ENCODE data around the gene MCM7.

The MCM7 gene

DNA sequence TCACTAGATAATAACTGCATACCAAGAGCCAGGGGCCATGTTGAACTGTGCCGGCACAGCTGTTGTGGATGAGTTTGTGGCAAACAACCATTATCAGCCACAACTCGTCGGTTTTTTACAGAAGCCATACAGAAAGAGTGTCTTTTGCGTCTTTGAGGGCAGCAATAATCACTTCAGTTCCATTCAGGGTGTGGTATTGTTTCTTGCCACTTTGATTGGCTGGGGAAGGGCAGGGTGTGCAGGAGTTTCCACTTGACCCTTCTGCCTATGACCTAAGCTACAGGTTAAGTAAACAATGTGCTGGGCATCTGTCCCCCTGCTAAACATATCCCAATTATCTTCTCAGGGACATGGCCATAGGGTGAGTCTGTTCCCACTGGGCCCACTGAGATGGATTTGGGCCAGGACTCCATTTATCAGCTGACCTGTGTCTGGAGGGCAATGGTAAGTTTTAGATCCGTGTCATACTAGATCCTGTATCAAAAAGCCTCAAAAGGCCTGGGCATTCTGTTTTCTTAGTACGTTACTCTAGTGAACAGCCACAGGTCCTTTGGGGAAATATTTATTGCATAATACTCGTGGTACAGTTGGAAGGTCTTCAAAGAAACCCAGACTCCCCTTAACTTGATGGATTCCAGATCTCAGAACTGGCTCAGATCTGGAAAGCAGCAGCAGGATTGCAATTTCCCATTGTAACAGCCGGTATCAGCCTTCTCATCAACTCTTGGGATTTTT is 35.6 kb downstream of the MCM7 start:
- DNase-seq, result no peak

DNA sequence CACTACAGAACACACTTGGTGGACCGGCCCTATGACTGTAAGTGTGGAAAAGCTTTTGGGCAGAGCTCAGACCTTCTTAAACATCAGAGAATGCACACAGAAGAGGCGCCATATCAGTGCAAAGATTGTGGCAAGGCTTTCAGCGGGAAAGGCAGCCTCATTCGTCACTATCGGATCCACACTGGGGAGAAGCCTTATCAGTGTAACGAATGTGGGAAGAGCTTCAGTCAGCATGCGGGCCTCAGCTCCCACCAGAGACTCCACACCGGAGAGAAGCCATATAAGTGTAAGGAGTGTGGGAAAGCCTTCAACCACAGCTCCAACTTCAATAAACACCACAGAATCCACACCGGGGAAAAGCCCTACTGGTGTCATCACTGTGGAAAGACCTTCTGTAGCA is 37.0 kb downstream of the MCM7 start:
- DNase-seq, result no peak

DNA sequence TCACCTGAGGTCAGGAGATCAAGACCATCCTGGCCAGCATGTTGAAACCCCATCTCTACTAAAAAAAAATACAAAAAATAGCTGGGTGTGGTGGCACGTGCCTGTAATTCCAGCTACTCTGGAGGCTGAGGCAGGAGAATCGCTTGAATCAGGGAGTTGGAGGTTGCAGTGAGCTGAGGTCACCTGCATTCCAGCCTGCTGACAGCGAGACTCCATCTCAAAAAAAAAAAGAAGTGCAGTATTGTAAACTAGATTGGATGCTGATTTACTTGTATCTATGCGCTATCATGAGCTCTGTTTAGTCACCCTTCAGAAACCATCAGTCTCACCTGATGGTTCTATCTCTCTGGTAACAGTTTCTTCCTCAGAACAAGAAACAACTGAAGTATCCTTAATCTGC is 37.8 kb downstream of the MCM7 start:
- no peak for DNase-seq

DNA sequence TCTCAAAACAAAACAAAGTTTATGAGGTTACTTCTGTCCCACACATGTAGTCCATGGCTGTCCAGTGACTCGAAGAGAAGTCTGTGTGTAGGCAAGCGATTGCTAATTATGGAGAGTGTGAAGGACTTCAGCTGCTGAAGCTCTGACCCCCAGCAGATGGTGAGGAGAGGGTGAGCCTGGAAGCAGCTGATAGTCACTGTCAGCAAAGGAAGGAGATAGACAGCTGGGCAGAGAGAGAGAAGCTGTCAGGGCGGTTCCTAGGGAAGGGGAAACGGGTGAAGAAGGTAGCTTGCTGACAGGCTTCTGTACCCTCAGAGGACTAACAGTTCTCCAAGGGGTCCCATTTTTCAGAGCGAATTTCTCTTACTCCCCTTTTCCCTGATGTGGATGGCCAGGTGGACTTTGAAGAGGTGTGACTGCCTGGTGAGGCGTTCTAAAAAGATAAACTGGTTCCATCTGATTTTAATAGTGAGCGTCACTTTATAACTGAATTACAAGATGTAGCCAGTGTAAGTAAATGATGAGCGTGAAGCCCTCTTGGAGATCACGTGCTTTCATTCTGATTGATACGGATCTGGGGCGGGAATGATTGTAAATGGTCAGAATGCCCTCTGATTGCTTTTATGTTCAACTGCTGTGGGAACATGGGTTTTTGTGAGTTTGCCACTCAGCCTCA is 39.5 kb downstream of the MCM7 start:
- DNase-seq, result no peak

DNA sequence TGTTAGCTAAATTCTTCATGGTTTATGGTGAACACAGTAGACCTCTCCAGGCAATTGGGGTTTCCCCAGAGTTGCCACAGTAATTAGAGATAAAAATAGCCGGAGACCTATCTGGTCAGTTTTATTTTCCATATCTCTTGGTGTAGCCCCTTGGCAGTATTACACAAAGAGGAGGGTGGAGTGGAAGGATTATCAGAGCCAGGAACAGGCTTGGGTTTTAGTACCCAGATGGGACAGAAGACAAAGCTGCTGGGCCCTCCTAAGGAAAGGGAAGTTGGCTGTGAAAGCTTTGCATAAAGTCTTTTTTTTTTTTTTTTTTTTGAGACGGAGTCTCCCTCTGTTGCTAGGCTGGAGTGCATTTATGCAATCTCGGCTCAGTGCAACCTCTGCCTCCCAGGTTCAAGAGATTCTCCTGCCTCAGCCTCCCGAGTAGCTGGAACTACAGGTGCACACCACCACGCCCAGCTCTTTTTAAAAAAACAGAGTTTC is 41.9 kb downstream of the MCM7 start:
- no peak for DNase-seq

DNA sequence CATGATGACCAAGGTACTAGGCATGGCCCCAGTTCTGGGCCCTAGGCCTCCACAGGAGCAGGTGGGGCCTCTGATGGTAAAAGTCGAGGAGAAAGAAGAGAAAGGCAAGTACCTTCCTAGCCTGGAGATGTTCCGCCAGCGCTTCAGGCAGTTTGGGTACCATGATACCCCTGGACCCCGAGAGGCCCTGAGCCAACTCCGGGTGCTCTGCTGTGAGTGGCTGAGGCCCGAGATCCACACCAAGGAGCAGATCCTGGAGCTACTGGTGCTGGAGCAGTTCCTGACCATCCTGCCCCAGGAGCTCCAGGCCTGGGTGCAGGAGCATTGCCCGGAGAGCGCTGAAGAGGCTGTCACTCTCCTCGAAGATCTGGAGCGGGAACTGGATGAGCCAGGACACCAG is 44.2 kb downstream of the MCM7 start:
- DNase-seq, result no peak

DNA sequence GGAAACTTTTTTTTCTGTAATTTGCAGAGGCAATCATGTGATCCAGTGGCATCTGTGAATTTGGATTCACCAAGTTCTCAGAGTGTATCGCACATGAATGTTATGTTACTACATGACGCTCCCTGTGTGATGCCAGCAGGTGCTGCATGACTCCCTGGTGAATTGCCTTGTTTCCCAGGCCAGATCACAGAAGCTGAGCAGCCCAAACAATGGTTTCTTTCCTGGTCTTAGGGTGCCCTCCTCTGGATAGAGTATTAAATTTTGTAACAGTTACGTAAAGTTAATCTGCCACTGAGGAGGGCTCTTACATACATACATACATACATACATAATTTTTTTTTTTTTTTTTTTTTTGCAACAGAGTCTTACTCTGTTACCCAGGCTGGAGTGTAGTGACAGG is 48.0 kb downstream of the MCM7 start:
- peak; percentile 77 to 82 for DNase-seq

DNA sequence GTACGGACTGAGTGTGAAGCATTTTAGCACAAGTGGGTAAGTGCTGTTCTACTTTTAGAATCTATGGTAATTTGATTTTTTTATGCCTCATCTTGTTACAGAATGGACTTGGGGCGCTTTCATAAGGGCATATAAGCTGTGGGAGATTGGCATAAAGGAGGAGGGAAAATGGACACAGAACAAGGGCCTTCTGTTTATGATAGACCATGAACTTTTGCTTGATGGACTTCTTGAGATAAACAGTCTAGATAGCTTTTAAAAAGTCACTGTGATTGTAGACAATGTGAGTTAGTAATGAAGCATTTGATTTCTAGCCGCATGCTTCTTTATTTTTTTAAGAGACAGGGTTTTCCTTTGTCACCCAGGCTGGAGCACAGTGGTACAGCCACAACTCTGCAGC is 49.6 kb downstream of the MCM7 start:
- DNase-seq, result no peak

DNA sequence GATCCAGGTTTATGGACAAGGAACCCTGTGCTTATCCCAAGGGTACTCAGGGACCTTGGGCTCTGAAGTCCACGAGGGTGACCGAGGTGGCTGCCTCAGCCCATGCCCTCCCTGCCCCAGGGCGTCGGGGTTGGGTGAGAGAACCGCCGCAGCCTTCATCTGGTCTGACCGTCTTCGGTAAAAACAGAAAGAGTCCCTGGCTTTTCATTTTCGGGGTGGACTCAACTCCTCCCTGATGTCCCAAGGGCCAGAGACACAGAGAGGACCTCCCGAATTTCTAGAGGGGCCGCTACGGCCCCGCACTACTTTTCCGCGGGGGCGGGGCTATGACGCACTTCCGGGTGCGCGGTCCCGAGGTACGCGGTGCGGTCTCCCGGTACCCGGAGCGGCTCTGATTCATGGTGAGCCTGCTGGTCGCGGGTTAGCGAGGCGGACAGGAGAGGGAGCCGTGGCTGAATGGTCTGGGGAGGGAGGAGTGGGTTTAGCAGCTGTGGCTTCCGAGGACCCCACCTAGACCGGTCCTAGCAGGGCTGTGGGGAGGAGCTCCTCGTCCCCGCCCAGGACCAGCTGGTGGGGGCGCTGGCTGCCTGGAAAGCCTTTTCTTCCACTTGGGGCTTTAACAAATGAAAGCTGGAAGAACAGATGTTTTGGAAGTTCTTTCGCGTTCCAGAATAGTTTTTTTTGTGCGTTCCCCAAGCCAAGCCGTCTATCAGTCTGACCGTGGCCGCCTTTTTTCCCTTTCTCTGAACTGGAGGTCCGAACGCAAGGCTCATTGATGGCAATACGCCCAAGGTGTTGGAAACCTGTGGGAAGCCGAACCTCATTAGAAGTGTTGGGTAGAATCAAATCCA is 51.5 kb downstream of the MCM7 start, which contains the start of gene ZSCAN21:
TSS of gene ZSCAN21 (plus strand) at position 334 of the 851 bp plus-strand sequence. CDS start 7,233 bp downstream, outside the sequence.
- DNase-seq, result peak; percentile 38 to 60

DNA sequence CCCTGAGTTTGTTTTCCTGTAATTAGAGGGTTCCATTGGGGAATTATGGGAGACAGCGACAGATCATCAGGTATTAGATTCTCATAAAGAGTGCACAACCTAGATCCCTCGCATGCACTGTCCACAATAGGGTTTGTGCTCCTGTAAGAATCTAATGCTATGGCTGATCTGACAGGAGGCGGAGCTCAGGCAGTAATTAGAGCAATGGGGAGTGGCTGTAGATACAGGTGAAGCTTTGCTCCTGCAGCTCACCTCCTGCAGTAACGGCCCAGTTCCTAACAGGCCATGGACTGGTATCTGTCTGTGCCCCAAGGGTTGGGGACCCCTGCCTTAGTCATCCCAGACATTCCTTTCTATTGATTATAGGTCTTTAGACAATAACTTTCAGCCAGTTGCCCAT is 52.5 kb downstream of the MCM7 start:
- DNase-seq, result no peak

DNA sequence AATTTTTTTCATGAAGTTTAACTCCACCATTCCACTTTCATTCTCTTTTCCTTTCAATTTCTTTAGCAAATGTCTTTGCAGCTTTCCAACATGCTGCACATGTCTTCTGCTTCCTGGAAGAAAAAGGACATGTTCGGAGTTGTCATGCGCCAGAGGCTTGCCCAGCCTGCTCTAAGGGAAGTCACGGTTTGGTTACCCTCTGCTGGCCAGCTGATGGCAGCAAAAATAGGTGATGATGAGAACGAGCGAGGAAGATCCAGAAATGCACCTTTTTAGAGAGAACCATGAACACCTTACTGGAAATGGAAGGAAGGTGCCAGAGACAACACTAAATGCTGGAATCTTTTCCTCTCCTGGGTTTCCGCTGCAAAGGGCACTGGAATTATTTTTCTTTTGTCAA is 56.5 kb downstream of the MCM7 start:
- no peak for DNase-seq
